Dermis blood vessel endothelial cell (primary cell): ENCODE data around the gene NXN. TPM values are rescaled to one million over a fixed set of nuclear protein-coding genes. Genes with fewer than 3 reads are reported as not detected.
"Not testable (repeated sequence)": the region's sequence is repeated elsewhere in the genome, so short reads cannot be mapped to it uniquely, and the experiment has no call there.

Source experiments
- DNase-seq: peaks from one replicate; pipeline ENCODE4 v3.0.0; 2010
- total RNA-seq: library from RNA; depleted of rRNA; stranded (reverse); fragments of >200 nt; gene quantifications from 2 replicates; pipeline ENCODE4 v1.2.3, GENCODE V29; 2014

The NXN gene
- total RNA-seq, 1 donor from 2014 or later, result 123 TPM

DNA sequence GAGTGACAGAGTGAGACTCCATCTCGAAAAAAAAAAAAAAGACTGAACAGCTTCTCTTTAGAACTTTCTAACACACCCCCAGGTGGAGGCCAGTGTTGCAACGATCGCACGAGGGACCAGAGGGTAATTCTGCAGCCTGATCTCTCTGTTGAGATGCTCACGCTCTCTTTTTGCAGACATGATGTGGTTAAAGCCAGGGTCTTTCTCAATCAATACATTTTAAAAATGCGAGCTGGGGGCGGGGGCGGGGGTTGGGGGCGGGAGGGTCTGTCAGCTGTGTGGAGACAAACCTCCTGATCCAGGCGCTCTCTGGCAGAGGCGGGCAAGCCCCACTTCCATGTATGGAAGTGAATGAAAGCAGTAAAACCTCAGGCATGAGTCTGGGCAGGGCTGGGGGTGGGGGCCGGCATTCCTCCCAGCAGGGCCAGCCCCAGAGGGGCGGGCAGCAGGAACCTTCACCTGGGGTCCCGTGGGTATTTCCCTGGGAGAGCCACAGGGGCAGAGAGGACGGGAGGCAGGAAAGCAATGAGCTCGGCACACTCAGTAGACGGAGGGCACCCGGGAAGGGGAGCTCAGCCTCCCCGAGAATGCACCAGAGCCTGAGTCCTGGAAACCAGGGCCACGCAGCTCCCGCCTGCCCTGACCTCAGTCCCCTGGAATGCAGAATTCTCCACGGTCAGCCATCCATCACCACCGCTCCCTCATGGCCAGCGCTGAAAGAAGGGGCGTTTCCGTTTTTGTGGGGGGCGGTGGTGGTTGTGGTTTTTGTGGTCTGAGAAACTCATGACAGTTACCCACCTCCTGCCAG is 28.0 kb downstream of the NXN start:
- DNase-seq, result peak; percentile 47

DNA sequence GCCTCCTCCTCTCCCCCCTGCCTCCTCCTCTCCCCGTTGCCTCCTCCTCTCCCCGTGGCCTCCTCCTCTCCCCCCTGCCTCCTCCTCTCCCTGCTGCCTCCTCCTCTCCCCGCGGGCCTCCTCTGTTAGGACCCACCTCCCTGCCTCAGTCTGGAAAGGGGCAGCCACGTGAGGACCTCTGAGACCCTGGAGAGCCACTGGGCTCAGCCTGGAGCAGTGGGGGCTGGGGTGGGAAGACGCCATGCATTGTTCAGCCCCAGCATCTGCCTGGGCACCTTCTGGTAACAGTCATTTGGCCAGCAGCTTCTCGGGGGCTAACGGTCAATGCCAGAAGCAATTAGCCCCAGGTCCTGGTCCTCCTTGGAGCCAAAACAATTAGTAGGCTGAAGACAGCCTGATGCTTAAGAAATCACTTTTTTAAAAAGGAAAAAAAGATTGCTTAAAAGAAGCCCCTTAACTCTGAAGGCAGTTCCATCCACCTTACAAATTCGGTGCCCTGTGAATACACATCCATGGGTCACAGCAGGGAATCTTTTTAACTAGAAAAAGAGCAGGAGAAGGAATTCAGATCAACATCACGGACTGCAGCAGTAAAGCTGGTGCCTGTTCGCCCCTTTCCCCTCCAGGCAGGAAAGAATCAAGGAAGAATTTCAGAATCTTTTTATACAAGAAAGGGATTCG is 29.8 kb downstream of the NXN start:
- no peak for DNase-seq

DNA sequence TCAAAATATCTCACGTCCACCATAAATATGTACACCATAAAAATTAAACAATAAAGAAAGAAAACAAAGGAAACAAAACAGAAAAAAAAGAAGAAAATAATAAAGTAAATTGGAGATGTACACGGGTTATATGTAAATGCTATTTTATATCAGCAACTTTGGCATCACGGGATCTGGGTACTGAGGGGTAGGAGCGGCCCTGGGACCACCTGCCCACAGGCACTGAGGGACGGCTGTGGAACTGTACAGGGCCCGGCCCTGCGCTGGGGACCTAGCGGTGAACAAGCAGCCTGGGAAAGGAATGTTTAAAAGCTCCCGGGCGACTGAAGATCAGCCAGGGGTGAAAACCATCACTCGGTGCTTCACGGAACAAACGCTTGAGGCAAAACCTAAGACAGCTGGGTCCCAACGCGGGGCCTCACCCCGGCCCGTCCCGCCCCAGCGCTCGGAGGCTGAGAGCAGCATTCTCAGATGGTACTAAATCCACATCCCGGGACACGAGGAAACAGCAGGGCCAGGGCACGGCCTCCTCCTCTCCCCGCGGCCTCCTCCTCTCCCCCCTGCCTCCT is 31.2 kb downstream of the NXN start:
- no peak for DNase-seq

DNA sequence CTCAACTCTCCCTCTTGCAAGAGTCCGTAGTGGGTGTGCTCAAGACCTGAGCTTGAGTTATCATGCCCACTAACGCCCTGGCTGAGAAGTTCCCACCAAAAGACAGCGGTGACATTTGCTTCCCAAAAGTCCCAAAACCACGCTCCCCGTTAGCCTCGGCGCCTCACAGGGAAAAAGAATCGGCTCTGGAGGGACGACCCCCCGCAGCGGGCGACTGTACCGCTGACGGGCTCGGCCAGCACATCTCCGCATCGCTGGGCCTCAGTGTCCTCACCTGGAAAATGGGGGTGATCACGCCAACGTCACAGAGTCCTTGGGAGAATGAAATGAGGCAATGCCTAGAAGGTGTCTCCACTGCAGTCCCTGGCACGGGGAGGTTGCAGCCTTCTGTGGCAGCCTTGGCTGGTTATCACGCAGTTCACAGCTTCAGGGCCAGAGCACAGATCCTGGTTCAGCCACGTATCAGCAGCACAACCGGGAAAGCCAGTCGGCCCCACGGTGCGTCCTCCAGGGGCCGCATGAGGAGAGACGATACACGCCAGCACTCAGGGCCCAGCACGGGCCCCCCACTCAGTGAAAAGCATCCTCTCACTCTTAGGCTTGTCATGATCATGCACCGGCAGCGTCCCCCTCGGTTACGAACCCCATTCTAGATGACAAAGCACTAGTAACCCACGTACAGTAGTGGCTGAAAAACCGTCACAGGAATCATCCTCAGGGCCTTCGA is 32.9 kb downstream of the NXN start:
- DNase-seq, result no peak

DNA sequence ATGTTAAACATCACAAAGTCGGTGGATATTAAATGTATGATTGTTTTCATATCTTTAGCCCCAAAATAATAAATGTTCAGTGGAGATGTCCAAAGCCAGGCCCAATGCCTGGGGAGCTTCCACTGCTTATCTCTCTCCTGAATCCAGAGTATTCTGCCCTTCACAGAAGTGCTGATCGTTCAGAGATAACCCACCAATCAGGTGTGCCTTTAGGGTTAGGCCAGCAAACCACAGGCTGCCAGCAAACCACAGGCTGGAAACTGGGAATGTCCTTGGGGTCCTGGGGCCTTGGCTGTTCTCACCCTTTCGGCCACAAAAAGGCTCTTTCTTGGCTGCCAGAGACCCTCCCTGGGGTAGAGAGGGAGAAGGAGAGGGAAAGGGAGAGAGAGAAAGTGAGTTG is 33.9 kb downstream of the NXN start:
- no peak for DNase-seq

DNA sequence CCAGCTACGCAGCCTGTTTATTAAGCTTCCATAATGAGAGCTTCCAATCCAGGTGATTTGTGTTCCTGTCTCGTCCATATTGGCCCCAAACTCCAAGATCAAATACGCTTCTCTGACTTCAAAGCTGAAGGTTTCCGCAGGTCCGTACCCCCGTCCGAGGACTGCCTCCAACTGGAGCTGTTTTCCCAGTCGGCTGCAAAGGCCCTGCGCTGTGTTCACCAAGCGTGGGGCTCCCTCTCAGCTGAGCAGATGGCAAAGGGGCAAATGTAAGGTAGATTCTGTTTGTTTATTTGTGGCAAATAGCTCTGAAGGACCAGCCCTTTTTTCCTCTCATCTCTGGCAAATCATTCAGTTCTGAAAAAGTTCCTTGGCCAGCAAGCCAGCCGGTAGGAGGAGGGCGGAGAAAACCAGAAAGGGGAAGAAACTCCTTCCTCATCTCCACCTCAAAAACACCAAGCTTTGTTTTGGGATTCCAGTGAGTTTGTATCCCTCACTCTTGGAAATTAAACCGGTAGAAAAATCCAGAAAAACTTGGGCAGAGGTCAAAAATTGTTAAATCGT is 35.2 kb downstream of the NXN start:
- DNase-seq, result no peak

DNA sequence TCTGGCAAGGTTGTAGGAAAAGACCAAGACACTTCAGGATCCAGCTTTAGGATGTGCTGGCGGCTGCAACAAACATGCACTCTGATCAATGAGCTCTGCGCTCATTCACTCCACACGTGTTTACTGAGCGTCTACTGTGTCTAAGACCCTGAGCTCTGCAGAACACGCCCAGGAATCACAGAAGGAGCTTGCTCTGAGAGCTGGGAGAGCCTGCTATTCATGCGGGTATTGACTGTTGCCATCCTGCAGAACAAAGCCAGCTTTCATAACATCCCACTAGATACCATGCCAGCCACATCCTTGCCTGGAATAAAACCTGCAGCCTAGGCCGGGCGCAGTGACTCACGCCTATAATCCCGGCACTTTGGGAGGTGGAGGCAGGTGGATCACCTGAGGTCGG is 44.1 kb downstream of the NXN start:
- no peak for DNase-seq

DNA sequence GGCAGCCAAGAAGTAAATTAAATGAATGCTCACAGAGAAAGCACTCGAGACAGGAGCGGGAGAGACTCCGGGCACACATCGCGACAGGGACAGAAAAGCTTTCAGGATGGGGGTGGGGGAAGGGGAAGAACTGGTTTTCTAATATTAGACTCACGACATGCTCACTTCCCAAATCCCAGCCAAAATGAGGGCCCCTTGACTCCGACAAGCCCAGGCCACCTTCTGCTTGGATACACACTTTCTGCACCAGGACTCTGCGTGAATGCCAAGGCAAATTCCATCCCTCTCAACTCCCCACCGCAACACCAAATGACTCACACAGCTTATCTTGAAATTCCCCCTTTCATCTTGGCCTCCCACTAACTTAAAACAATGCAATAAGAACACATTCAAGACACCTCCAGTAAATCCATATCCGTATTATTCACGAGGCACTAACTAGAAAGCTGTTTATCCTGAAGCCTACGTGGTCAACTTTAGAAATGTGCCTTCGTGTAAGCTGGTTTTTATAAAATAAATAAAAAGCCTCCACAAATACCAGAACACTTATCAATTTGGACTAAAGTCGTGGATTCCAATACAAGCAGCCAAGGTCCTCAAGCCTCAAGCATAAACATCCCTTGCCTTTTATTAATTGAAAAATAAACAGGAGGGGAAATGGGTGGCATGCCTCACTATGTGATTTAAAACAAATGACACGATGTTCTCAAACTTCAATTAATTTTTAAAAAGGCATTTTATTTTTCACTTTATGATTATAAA is 46.1 kb downstream of the NXN start:
- peak; percentile 95 for DNase-seq

DNA sequence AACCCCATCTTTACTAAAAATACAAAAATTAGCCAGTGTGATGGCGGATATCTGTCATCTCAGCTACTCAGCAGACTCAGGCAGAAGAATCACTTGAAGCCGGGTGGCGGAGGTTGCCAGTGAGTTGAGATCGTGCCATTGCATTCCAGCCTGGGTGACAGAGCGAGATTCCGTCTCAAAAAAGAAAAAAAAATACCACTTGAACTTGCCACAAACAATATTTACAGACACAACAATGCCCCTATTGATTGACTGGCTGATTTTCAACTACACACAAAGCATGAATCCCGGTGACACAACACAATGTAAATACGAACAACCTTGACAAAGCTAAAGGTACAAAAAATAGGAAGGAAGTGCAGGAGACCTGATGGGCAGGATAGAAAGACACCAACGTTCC is 49.3 kb downstream of the NXN start:
- DNase-seq, result no peak

DNA sequence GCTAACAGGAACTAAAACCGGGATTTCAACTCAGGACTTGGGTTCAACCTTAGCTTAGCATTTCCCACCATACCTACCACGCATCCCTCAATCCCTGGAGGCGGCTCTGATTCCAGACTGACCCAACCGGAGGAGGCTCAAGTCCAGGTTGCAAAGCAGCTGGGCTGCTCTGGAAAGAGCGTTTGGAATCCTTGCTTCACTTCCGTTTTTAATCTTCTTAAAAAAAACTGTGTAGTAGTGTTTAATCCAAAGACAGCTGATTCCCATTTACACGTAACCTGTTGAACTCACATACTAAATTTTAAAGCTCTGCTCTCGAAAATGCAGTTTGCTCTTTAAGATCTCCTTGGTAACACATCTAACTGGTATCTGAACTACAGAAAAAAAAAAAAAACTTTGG is 50.0 kb downstream of the NXN start:
- no peak for DNase-seq

DNA sequence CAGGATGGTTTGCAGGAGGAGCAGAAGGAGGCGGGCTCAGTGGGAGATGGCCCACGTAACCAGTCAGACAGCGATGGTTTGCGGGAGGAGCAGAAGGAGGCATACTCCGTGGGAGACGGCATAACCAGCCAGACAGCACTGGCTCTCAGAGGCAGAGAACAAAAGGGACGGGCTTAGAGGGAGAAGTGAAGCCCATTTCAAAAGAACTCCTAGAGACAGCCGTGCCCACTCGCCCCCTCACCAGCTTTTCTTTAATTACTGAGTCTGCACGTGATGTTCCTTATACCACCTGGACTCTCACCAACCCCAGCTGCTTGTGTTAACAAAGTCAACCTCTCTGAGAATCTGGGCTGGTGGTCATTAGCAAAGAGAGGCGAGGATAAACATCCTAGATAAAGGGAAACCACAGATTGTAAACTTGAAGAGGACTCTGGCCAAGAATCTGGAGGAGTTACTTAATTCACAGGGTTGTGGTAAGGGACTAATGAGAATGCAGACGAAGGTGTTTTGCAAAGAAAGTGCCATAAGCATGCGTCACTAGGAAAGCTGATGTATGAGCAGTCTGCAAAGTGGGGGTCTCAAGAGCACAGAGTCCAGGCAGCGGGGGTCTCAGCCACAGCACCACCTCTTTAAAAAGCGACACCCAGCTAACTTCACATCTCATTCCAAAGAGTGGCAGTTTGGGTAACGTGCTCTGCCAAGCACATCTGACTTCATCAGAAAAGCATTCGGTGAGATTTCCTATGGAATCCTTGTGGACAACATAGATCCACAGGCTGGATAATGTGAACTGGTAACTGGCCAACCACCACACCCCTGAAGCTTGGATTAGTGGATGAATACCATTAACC is 51.7 kb downstream of the NXN start:
- DNase-seq, result peak; percentile 80

DNA sequence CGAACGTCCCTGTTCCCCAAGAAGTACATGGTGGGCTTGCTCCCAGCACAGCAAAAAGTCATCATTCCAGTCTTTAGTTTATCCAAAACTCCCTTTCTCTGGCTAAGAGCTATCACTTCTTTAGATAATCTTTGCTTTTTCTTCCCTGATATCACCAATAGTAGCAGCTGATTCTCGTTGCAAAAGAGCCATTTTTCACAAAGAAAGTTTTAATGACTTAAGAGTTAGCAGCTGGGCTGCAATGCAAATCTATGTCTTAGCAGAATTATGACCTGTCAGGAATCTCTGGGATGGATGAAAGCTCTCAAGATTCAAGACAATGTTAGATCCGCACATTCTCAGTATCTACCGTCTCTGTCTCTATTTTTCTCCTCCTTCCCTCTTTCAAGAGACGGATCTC is 53.8 kb downstream of the NXN start:
- no peak for DNase-seq

DNA sequence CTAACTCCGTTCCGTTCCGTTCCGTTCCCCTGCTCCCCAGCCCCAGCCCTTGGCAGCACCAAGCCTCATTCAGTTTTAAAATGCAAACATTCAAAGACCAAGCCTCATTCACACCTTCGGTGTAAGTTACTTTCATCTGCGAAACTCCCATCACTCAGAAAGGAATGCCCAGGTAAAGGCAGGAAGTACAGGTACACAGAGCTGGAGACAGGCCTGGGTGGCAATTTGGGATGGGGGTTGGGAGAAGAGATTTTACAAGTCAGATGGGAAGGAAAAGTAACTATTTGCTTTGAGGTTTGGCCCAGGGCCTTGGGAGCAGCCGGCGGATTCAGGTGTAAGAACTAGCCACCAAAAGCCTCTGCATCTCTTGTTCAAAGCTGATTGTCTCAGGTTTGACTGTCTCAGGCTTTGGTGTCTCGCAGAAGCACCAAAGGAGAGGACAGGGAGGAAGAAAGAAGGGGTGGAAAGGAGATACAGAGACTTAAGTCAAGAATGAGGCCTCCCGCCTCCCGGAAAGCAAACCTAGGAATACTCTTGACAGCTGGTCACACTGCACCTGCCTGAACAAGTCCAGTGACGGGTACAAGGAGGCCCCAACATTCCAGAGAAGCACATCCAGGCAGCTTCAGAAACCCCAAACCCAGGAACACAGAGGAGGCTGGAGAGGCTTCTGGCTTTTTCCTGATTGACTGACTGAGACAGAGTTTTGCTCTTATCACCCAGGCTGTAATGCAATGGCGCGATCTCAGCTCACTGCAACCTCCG is 54.7 kb downstream of the NXN start:
- DNase-seq, result no peak

DNA sequence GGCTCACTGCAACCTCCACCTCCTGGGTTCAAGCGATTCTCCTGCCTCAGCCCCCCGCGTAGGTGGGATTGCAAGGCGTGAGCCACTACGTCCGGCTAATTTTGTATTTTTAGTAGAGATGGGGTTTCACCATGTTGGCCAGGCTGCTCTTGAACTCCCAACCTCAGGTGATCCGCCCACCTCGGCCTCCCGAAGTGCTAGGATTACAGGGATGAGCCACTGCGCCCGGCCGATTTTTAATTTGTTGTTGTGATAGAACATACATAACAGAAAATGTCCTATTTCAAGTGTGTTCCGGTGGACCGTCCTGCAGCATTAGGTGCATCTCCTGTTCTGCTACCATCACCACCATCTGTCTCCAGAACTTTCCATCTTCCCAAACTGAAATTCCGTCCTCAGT is 55.3 kb downstream of the NXN start:
- DNase-seq, result not testable (repeated sequence)

DNA sequence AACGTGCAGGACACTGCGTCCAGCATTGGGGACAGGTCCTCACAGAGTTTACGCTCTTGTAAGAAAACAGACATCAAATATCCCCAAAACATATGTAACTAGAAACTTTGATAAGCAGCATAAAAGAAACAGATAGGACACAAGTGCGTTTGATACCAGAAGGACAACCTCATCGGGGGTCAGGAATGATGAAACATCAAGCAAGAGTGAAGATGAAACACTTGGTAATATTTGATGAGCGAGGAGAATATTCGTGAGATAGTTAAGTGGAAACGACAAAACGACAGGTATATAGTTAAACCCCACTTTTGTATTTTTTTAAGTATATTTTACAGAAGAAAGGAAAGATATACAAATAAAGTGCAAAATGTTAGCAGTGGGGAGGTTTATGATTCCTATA is 55.9 kb downstream of the NXN start:
- DNase-seq, result no peak

DNA sequence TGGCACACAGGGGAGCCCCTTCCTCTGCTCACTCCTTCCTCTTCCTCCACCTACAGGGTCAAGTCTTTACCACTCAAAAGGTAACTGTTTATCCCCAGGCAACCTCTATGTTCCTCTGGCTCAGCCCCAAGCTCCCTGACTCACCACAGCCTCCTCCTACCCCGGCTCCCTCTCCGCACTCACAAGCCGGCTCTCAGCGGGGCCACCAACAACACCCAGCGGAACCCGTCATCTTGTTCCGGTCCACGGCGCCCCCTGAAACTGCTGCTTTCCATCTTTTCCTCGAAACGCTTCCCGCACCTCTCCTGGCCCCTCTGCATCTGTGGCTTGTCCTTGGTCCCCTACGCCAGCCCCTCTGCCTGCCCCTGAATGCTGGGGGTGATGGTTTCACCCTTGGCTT is 58.4 kb downstream of the NXN start:
- peak; percentile 78 for DNase-seq

DNA sequence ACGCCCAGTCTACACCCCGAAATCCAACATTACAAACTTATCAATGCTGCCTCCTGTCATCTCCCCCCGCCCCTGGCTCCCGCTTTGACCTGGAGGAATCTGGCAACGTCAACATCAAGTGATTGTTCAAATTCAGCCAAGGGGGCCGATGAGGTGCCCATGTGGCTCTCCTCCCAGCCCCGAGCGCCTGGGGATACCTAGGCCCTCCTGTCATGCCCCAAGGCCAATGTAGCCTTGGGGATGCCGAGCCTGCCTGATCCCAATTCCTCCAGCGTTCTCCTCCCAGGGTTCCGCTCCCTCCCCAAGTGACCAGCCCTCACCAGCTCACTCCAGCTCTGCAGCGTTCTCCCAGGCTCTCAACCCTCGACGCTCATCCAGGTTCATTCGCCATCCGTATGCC is 59.4 kb downstream of the NXN start:
- DNase-seq, result no peak

DNA sequence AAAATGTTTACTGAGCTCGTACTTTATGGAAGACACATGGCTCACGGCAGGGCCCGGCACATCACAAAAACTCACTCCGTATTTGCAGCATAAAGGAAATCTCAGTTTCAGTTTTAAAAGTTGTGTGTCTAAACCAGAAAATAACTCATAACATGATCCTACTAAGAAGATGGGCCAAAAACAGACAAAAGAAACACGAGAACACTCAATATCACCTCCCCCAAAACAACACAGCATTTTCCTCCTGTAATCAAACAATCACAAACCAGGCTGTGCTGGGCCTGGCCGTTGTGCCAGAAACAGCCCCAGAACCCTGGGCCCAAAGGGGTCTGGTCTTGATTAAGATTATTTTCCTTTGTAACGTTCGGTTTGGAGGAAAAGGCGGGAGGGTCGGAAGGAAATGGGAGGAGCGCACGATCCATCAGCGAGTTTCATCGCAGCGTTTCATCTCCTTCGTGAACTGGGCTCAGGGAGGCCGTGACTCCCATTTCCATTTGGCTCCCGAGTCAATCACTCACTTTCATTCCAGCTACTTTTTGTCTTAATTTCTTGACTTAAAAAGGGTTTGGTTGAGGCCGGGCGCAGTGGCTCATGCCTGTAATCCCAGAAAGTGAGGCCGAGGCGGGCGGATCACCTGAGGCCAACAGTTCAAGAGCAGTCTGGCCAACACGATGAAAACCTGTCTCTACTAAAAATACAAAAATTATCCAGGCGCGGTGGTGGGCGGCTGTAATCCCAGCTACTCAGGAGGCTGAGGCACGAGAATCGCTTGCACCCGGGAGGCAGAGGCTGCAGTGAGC is 61.4 kb downstream of the NXN start:
- peak; percentile 74 for DNase-seq

DNA sequence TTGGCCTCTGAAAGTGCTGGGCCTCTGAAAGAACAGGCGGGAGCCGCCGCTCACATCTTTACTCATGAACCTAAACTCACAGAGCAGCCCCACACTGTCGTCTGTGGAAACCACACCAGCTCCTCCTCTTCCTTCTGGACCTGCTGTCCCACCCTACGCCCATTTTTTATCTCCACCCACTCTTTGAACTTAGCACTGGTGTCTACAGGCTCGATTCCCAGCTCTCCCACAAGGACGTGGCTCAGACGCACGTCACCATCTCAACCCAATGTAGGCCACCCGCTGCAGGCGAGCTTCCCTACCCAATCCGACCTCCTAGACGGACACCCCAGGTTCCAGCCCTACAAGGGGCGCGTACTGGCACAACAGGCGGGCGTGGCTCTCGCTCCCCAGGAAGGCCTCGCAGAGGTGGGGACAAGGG is 62.2 kb downstream of the NXN start:
- DNase-seq, result peak; percentile 70

DNA sequence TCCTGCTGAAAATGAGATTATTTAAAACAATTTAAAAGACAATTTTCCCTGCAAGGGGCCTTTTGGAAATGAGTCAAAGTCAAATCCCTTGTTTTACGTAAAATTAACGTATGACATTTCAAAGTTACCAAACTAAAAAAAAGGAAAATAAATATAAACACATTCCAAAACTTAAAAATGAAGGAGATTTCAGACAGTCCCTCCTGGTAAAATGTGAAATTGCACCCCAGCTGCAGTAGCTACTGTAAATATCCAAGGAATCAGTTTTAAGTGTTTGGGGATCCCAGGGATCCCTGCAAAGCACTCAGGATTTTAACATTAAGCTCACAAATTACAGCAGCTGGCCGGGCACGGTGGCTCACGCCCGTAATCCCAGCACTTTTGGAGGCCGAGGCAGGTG is 63.3 kb downstream of the NXN start:
- DNase-seq, result peak; percentile 24
